ENCODE measurements around the gene CDK5RAP3.
"Not testable (repeated sequence)": the region's sequence is repeated elsewhere in the genome, so short reads cannot be mapped to it uniquely, and the experiment has no call there.

CDK5RAP3 gene

DNA sequence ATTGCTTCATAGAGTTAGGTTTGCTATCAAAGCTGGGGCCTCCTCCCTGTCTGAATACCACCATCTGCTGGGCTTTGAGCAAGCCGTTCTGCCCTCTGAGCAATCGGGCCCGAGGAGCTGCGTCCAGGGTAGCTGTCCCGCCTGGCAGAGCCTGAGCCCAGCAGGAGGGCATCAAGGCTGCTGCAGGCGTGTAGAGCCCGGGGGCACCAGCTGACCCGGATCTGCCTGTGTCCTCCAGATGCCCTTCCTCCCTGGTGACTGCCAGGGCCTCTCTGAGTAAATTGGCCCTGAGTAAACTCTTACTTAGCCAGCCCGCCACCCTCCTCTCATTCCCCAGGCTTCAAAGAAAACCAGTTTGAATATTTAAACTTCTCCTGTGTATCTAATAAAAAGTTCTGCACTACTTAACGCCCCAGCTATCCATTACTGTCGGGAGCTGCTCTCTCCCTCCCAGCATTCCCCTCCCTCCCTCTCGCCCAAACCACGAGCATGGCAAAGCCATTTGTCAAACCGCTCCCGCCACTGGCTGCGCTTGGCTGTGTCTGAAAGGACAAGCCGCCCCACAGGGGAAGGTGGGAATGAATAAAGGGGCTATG is 16.4 kb downstream of the CDK5RAP3 start:
- Histone ChIP-seq H3K4me3 (replicated peaks; ENCODE audit: insufficient read depth, low read length) (no peak overlapping the region), H3K27me3 (ENCODE audit: insufficient read depth, poor library complexity, severe bottlenecking) (no peaks in the 10 kb centered on the region), H3K27ac (replicated peaks) (no peak overlapping the region)
- DNase-seq (ENCODE audit: low read depth in 1 of 2, low spot score in 1 of 2): no peak
- no peak for TF ChIP-seq CTCF (IDR thresholded peaks at IDR 0.05; ENCODE audit: insufficient read depth, low read length)
- TF ChIP-seq SPI1 (IDR thresholded peaks at IDR 0.05; ENCODE audit: borderline replicate concordance, low read depth): no peak
- no peak for TF ChIP-seq GABPA (IDR thresholded peaks at IDR 0.05; ENCODE audit: low read depth)
- no peak for TF ChIP-seq POLR2AphosphoS5 (IDR thresholded peaks at IDR 0.05; ENCODE audit: low read depth)
- no peak for TF ChIP-seq REST (IDR thresholded peaks at IDR 0.05; ENCODE audit: insufficient replicate concordance, low read depth)

GRCh38 chr17:47988445-47988844 is 17.5 kb downstream of the CDK5RAP3 start:
- DNase-seq (ENCODE audit: low read depth in 1 of 2, low spot score in 1 of 2); H3K4me3 ChIP-seq (replicated peaks; ENCODE audit: insufficient read depth, low read length); H3K27me3 ChIP-seq (ENCODE audit: insufficient read depth, poor library complexity, severe bottlenecking); H3K27ac ChIP-seq (replicated peaks): not testable (repeated sequence)

- DNase-seq (ENCODE audit: low read depth in 1 of 2, low spot score in 1 of 2): no peak
- Histone ChIP-seq H3K27ac (replicated peaks) (no peak overlapping the region), H3K4me3 (replicated peaks; ENCODE audit: insufficient read depth, low read length) (no peak overlapping the region), H3K27me3 (ENCODE audit: insufficient read depth, poor library complexity, severe bottlenecking) (no peaks in the 10 kb centered on the region)
- TF ChIP-seq GABPA (IDR thresholded peaks at IDR 0.05; ENCODE audit: low read depth) (no peak), CTCF (IDR thresholded peaks at IDR 0.05; ENCODE audit: insufficient read depth, low read length) (no peak)
These were observed 18.2 kb downstream of the CDK5RAP3 start for GRCh38 chr17:47989159-47989558.

DNA sequence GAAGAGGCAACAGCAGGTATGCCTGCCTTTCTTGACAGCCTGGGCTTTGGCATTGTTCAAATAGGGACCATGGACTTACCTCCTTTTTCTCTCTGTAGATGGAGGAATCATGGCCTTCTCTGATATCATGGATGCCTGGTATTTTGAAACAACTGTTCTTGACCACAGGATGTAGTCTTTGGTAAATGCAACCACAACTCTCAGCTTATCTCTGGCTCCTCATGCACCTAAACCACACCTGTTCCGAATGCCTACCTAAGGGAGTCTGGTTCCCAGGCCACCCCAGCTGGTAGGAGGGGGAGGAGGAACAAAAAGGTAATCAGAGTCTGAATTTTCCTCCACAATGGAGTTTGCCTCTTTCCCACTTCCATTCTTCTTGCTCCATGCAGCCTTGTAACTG is 18.8 kb downstream of the CDK5RAP3 start:
- no peak overlapping the region for H3K4me3 ChIP-seq (replicated peaks; ENCODE audit: insufficient read depth, low read length)
- H3K27ac ChIP-seq (replicated peaks): no peak overlapping the region
- no peaks in the 10 kb centered on the region for H3K27me3 ChIP-seq (ENCODE audit: insufficient read depth, poor library complexity, severe bottlenecking)
- no peak for DNase-seq (ENCODE audit: low read depth in 1 of 2, low spot score in 1 of 2)
- TF ChIP-seq REST (IDR thresholded peaks at IDR 0.05; ENCODE audit: insufficient replicate concordance, low read depth) (no peak), SPI1 (IDR thresholded peaks at IDR 0.05; ENCODE audit: borderline replicate concordance, low read depth) (no peak), POLR2AphosphoS5 (IDR thresholded peaks at IDR 0.05; ENCODE audit: low read depth) (0 out of 2 replicates have a peak, but pooled peaks have one; percentile 21)

Data from HL-60 (cell line).